Activated CD4-positive, alpha-beta T cell treated with anti-CD3 and anti-CD28 coated beads, Interleukin-2, amount 10 ng/mL, durations not matched to agents 7 days and 5 days (primary cell): ENCODE results near the gene FUT6. TPM values are rescaled to one million over a fixed set of nuclear protein-coding genes. Genes with fewer than 3 reads are reported as not detected.

Source experiments
- CTCF ChIA-PET: fragments of 350-600 bp; sonication (Branson Sonifier 250); formaldehyde crosslinking; loops from one replicate; lab custom pipeline; 2021; ENCODE audit warnings: antibody characterized with exemption; lab: Charles Lee
- POLR2A ChIA-PET: fragments of 350-600 bp; sonication (Branson Sonifier 250); formaldehyde crosslinking; loops from one replicate; lab custom pipeline; 2021; ENCODE audit warnings: antibody characterized with exemption; lab: Charles Lee
- DNase-seq: peaks from one replicate; pipeline ENCODE4 v3.0.0-alpha.2; 2020
- H3K27ac Mint-ChIP-seq: one replicate; pipeline ENCODE4 v1.8.0; 2021; ENCODE audit warnings: mild to moderate bottlenecking, moderate library complexity, mixed read lengths
- H3K27me3 Mint-ChIP-seq: one replicate; pipeline ENCODE4 v1.8.0; 2021; ENCODE audit warnings: mixed read lengths
- H3K36me3 Mint-ChIP-seq: one replicate; pipeline ENCODE4 v1.8.0; 2021; ENCODE audit warnings: low read depth, mixed read lengths
- H3K4me1 Mint-ChIP-seq: one replicate; pipeline ENCODE4 v1.8.0; 2021; ENCODE audit warnings: mixed read lengths
- H3K4me3 Mint-ChIP-seq: one replicate; pipeline ENCODE4 v1.8.0; 2021; ENCODE audit warnings: mild to moderate bottlenecking, moderate library complexity, mixed read lengths
- H3K9me3 Mint-ChIP-seq: one replicate; pipeline ENCODE4 v1.8.0; 2021; ENCODE audit warnings: mixed read lengths
- total RNA-seq, 2 experiments: library from RNA; stranded (reverse); gene quantifications; one replicate each; pipeline ENCODE4 v1.2.3, GENCODE V29; 2021

FUT6 gene
- total RNA-seq, 2 experiments from 2014 or later = not detected

DNA sequence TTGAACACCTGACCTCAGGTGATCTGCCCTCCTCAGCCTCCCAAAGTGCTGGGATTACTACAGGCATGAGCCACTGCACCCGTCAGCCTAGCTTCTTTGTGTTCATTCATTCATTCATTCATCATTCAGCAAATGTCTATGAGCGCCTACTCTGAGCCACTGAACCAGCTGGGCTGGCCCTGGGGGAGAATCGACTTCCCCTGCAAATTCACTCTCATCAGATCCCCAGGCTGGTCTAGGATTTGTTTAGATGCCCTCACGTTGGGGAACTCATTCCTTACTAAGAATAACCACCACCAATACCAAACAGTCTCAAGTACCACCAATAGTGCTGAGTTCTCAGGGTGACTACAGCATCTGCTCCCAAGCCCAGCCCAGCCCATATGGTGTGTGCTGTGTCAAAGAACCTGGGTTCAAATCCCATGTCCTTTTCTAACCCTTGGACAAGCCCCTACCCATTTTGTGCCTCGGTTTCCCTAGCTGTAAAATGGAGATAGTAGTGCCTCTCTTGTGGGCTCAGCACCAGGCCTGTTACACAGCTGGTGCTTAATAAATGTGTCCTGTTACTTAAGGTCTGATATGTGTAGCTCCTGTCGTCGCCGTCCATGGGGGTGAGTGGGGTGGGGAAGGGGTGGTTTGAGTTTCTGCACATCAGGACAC is 17.9 kb downstream of the FUT6 start:
- CTCF ChIA-PET = interaction anchor here (3.1 kb wide), 1 partner anchor 18 kb away, joined by 11 read pairs; no protein-coding TSS in a partner anchor

GRCh38 chr19:5820785-5821184 is 18.7 kb downstream of the FUT6 start:
- Mint-ChIP-seq H3K36me3 (no peaks in the 10 kb centered on the region), H3K9me3 (no peaks in the 10 kb centered on the region), H3K4me1 (no peaks in the 10 kb centered on the region), H3K4me3 (no peak overlapping the region), H3K27me3 (no peaks in the 10 kb centered on the region), H3K27ac (no peak overlapping the region)
- ChIA-PET CTCF (interaction anchor here (0.7 to 3.1 kb wide), 2 partner anchors 17 to 199 kb away, joined by 4 to 11 read pairs; no protein-coding TSS in a partner anchor), POLR2A (no interaction called here)
- no peak for DNase-seq

More for the DNA sequence above, 17.9 kb downstream of the FUT6 start:
- Mint-ChIP-seq H3K27ac (no peak overlapping the region), H3K4me1 (no peaks in the 10 kb centered on the region), H3K4me3 (no peak overlapping the region), H3K9me3 (no peaks in the 10 kb centered on the region), H3K36me3 (no peaks in the 10 kb centered on the region), H3K27me3 (no peaks in the 10 kb centered on the region)
- DNase-seq = no peak
- POLR2A ChIA-PET = no interaction called here

DNA sequence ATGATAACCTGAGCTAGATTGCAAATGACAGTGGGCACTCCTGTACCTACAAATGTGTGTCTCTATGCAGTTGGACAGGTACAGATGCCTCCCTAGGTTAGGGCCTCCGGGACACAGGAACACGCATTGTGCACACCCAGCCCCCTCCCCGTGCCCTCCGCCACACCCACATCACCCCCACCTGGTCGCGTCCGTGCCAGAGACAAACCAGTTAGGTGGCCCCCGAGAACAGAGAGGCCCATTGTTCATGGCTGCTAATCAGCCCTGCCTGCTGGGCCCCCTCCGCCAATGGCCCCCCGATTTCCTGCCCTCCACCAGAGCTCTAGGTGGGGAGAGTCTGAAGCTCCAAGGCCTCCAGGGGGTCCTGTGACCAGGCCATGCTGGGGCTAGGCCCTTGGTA is 20.9 kb downstream of the FUT6 start:
- H3K36me3 Mint-ChIP-seq = no peaks in the 10 kb centered on the region
- ChIA-PET CTCF (interaction anchor here (2.0 kb wide), 1 partner anchor 14 kb away, joined by 12 read pairs; the partner anchor contains the start of gene NRTN), POLR2A (no interaction called here)
- H3K27me3 Mint-ChIP-seq = no peaks in the 10 kb centered on the region
- H3K4me3 Mint-ChIP-seq = no peak overlapping the region
- H3K27ac Mint-ChIP-seq = no peak overlapping the region
- H3K4me1 Mint-ChIP-seq = no peaks in the 10 kb centered on the region
- DNase-seq = no peak
- no peaks in the 10 kb centered on the region for H3K9me3 Mint-ChIP-seq

DNA sequence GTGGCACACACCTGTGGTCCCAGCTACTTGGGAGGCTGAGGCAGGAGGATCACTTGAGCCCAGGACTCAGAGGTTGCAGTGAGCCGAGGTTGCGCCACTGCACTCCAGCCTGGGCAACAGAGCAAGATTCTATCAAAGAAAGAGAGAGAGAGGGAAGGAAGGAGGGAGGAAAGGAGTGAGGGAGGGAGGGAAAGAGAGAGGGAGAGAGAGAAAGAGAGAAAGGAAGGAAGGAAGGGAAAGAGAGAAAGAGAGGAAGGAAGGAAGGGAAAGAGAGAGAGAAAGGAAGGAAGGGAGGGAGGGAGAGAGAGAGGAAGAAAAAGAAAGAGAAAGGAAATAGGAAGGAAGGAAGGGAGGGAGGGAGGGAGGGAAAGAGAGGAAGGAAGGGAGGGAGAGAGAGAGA is 22.3 kb downstream of the FUT6 start:
- Mint-ChIP-seq H3K9me3 (no peaks in the 10 kb centered on the region), H3K27me3 (no peaks in the 10 kb centered on the region), H3K4me1 (no peaks in the 10 kb centered on the region), H3K27ac (no peak overlapping the region), H3K36me3 (no peaks in the 10 kb centered on the region), H3K4me3 (no peak overlapping the region)
- DNase-seq = no peak
- POLR2A ChIA-PET = no interaction called here
- CTCF ChIA-PET = interaction anchor here (2.0 kb wide), 1 partner anchor 13 kb away, joined by 12 read pairs; the partner anchor contains the start of gene NRTN

DNA sequence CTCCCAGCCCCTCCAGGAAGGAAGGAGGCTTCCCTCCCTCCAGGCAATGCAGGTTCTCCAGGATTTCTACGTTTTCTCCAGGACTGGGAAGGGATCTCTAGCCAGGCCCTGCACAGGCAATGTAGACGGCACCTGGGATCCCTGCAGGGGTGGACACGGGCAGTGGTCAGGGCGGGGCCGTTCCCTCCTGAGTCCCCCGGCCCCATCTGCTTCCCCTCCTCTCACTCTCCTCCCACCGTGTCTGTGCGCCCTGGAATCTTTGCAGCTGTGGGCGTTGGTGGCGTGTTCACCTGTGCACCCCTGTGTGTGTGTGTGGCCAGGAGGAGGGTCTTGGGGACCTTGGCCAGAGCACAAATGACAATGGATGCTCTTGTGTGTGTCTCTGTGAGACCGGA is 24.7 kb downstream of the FUT6 start:
- CTCF ChIA-PET = no interaction called here
- no peaks in the 10 kb centered on the region for H3K36me3 Mint-ChIP-seq

DNA sequence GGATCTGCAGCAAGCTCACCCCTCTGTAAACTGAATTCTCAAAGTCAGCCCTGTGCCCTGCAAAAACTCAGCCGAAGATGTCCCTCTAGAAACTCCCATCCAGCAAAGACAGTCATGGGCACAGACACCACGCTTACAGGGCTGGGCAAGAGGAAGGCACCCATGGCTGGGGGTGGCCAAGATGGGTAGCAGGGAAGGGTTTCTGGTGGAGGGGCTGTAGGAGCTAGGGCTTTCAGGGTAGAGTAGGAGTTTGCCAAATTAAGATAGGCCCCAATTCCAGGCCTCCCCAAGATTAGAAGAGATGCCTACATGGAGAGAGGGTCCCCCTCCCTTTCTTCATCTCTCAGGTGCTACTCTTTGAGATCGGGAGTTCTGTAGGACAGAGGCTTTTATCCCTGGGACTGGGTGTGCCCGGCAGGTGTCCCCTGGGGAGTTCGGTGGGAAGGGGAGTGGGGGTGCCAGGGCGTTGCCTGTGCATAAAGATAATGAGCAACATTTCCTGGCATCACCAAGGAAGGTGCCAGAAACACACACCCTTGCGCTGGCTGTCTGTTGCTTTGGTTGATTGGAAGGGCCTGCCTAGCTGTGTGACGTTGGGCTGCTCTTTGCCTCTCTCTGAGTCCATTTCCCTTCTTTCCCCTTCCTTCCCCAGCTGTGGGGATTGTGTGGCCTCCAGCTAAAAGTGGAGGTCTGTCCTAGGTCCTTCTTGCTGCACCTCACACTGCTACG is 25.2 kb downstream of the FUT6 start:
- Mint-ChIP-seq H3K27ac (no peak overlapping the region), H3K9me3 (no peaks in the 10 kb centered on the region), H3K36me3 (no peaks in the 10 kb centered on the region), H3K4me3 (no peak overlapping the region), H3K27me3 (no peaks in the 10 kb centered on the region), H3K4me1 (no peaks in the 10 kb centered on the region)
- ChIA-PET POLR2A (no interaction called here), CTCF (interaction anchor here (0.6 to 3.0 kb wide), 2 partner anchors 10 to 1451 kb away, joined by 4 to 12 read pairs; no protein-coding TSS in a partner anchor)
- no peak for DNase-seq

More for the DNA sequence above, 24.7 kb downstream of the FUT6 start:
- no peak overlapping the region for H3K4me3 Mint-ChIP-seq
- no peak for DNase-seq
- H3K27me3 Mint-ChIP-seq = no peaks in the 10 kb centered on the region
- no peaks in the 10 kb centered on the region for H3K9me3 Mint-ChIP-seq
- H3K4me1 Mint-ChIP-seq = no peaks in the 10 kb centered on the region
- POLR2A ChIA-PET = no interaction called here
- H3K27ac Mint-ChIP-seq = no peak overlapping the region

GRCh38 chr19:5811117-5811516 is 28.4 kb downstream of the FUT6 start:
- no peak for DNase-seq
- no peak overlapping the region for H3K4me3 Mint-ChIP-seq
- no peaks in the 10 kb centered on the region for H3K4me1 Mint-ChIP-seq
- peaks cover 14% of the 10 kb centered on the region for H3K27me3 Mint-ChIP-seq
- no peaks in the 10 kb centered on the region for H3K36me3 Mint-ChIP-seq
- H3K27ac Mint-ChIP-seq = no peak overlapping the region
- CTCF ChIA-PET = interaction anchor here (1.3 kb wide), 1 partner anchor 125 kb away, joined by 3 read pairs; no protein-coding TSS in a partner anchor
- H3K9me3 Mint-ChIP-seq = no peaks in the 10 kb centered on the region
- POLR2A ChIA-PET = no interaction called here

DNA sequence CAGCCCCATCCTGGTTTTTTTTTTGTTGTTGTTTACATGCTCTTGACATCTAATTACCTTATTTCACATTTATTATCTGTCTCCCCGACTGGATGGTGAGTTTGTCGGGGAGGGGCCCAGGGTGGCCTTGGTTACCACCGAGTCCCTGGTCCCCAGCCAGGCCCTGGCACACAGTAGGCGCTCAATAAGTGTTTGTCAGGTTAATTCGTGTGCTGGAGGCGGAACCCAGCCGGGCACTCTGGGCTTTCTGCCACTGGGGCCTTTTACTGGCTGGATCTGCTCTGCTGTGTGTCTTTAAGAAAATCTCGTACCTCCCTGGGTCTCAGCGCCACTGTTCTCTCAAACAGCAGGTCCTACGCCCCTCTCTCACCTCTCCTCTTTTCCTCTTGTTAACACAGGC is 30.0 kb downstream of the FUT6 start:
- Mint-ChIP-seq H3K9me3 (no peaks in the 10 kb centered on the region), H3K36me3 (no peaks in the 10 kb centered on the region), H3K4me3 (no peak overlapping the region), H3K4me1 (peaks cover 2% of the 10 kb centered on the region), H3K27me3 (peaks cover 19% of the 10 kb centered on the region), H3K27ac (no peak overlapping the region)
- CTCF ChIA-PET = no interaction called here
- POLR2A ChIA-PET = no interaction called here
- no peak for DNase-seq

- no peak for DNase-seq
- Mint-ChIP-seq H3K36me3 (no peaks in the 10 kb centered on the region), H3K27me3 (peaks cover 23% of the 10 kb centered on the region), H3K4me3 (no peak overlapping the region), H3K27ac (no peak overlapping the region), H3K9me3 (no peaks in the 10 kb centered on the region), H3K4me1 (peaks cover 6% of the 10 kb centered on the region)
- POLR2A ChIA-PET = interaction anchor here (0.7 kb wide), 1 partner anchor 20 kb away, joined by 3 read pairs; no protein-coding TSS in a partner anchor
- CTCF ChIA-PET = interaction anchor here (0.6 to 0.7 kb wide), 2 partner anchors 123 to 225 kb away, joined by 3 to 6 read pairs; no protein-coding TSS in a partner anchor
Observed at GRCh38 chr19:5809053-5809452, 30.4 kb downstream of the FUT6 start.

DNA sequence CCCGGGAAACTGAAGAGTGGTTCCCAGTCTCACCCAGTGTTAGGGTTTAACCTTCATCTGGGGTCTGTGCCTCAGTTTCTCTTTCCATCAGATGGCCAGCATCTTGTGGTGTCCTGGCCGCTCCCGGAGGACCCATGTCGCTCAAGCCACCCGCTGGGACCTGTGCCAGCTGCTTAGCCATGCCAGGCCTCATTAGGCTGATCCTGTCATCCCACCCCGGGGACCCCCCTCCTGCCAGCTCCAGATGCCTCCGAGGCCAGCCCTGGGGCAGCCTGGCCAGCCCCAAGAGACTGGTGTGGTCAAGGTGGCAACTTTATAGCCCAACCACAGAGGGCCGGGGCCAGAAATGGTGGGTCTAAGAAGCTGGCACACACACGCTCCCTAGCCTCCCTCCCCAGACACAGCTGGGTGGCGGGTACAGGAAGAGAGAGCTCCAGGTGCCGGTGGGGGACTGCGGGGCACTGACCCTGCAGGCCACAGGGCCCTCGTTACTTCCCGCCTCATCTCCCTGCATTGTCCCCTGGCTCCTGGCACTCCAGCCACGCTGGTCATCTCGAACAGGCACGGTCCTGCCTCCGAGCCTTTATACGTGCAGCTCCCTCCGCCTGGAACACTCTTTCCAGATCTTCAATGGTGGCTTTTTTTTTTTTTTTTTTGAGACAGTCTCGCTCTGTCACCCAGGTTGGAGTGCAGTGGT is 31.2 kb downstream of the FUT6 start:
- Mint-ChIP-seq H3K4me3 (no peak overlapping the region), H3K27me3 (peaks cover 27% of the 10 kb centered on the region), H3K4me1 (peaks cover 12% of the 10 kb centered on the region), H3K27ac (no peak overlapping the region), H3K36me3 (no peaks in the 10 kb centered on the region), H3K9me3 (no peaks in the 10 kb centered on the region)
- DNase-seq = no peak
- POLR2A ChIA-PET = interaction anchor here (0.7 kb wide), 1 partner anchor 21 kb away, joined by 3 read pairs; no protein-coding TSS in a partner anchor
- CTCF ChIA-PET = interaction anchor here (0.6 to 0.7 kb wide), 3 partner anchors 122 to 226 kb away, joined by 3 to 6 read pairs (median 3); no protein-coding TSS in a partner anchor

- peak overlapping the region; percentile 15 for H3K27ac Mint-ChIP-seq
- no peak overlapping the region for H3K4me3 Mint-ChIP-seq
- ChIA-PET POLR2A (no interaction called here), CTCF (interaction anchor here (0.7 kb wide), 1 partner anchor 416 kb away, joined by 3 read pairs; no protein-coding TSS in a partner anchor)
- no peaks in the 10 kb centered on the region for H3K9me3 Mint-ChIP-seq
- no peaks in the 10 kb centered on the region for H3K36me3 Mint-ChIP-seq
- H3K4me1 Mint-ChIP-seq = peaks cover 22% of the 10 kb centered on the region
- H3K27me3 Mint-ChIP-seq = peaks cover 34% of the 10 kb centered on the region
- no peak for DNase-seq
Observed at GRCh38 chr19:5806905-5807304, 32.6 kb downstream of the FUT6 start.

- H3K27ac Mint-ChIP-seq = no peak overlapping the region
- no peak overlapping the region for H3K4me3 Mint-ChIP-seq
- ChIA-PET POLR2A (no interaction called here), CTCF (interaction anchor here (0.7 kb wide), 1 partner anchor 417 kb away, joined by 3 read pairs; no protein-coding TSS in a partner anchor)
- peaks cover 24% of the 10 kb centered on the region for H3K4me1 Mint-ChIP-seq
- no peak for DNase-seq
- H3K9me3 Mint-ChIP-seq = no peaks in the 10 kb centered on the region
- H3K36me3 Mint-ChIP-seq = no peaks in the 10 kb centered on the region
- H3K27me3 Mint-ChIP-seq = peaks cover 36% of the 10 kb centered on the region
Observed at GRCh38 chr19:5806133-5806489, 33.4 kb downstream of the FUT6 start.
